MG63 (cell line): Measurements from ENCODE around the gene SUOX. TPM values are rescaled to one million over a fixed set of nuclear protein-coding genes. Genes with fewer than 3 reads are reported as not detected.
"Not testable (repeated sequence)": the region's sequence is repeated elsewhere in the genome, so short reads cannot be mapped to it uniquely, and the experiment has no call there.

ENCODE experiments used
- DNase-seq: peaks from one replicate; pipeline ENCODE4 v3.0.0-alpha.2; 2020
- H3K27me3 ChIP-seq: fragments of 250-450 bp; sonication (Bioruptor Pico); 2 replicates; pipeline ENCODE4 v1.5.1; 2020; ENCODE audit warnings: mild to moderate bottlenecking, moderate library complexity
- H3K36me3 ChIP-seq: fragments of 250-450 bp; sonication (Bioruptor Pico); 2 replicates; pipeline ENCODE4 v1.5.1; 2020; ENCODE audit warnings: mild to moderate bottlenecking, moderate library complexity
- H3K4me3 ChIP-seq: fragments of 250-450 bp; sonication (Bioruptor Pico); 2 replicates; pipeline ENCODE4 v1.5.1; 2020; ENCODE audit warnings: mild to moderate bottlenecking, moderate library complexity
- H3K9me3 ChIP-seq: fragments of 250-450 bp; sonication (Bioruptor Pico); 2 replicates; pipeline ENCODE4 v1.5.1; 2020; ENCODE audit warnings: mild to moderate bottlenecking, moderate library complexity
- total RNA-seq: library from RNA; depleted of rRNA; stranded (reverse); fragments of >200 nt; shearing (Covaris generic); gene quantifications from 2 replicates; pipeline ENCODE4 v1.2.3, GENCODE V29; 2014; ENCODE audit warnings: low replicate concordance

The SUOX gene
- total RNA-seq, 1 experiment from 2014 or later, result 9.7 TPM

DNA sequence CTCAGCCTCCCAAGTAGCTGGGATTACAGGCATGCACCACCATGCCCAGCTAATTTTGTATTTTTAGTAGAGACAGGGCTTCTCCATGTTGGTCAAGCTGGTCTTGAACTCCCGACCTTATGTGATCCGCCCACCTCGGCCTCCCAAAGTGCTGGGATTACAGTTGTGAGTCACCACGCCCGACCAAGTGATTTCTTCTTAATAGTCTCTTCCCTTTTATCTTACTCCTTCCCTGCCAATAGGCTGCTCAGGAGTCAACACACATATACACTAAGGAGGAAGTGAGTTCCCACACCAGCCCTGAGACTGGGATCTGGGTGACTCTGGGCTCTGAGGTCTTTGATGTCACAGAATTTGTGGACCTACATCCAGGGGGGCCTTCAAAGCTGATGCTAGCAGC, 6.3 kb downstream of the SUOX start:
- not testable (repeated sequence) for DNase-seq, H3K9me3 ChIP-seq, H3K27me3 ChIP-seq, H3K4me3 ChIP-seq, H3K36me3 ChIP-seq

DNA sequence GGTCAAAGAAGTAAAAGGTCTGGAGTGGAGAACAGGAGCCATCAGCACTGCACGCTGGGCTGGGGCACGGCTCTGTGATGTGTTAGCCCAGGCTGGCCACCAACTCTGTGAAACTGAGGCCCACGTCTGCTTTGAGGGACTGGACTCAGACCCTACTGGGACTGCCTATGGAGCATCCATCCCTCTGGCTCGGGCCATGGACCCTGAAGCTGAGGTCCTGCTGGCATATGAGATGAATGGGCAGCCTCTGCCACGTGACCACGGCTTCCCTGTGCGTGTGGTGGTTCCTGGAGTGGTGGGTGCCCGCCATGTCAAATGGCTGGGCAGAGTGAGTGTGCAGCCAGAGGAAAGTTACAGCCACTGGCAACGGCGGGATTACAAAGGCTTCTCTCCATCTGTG, 7.1 kb downstream of the SUOX start:
- DNase-seq, result no peak

DNA sequence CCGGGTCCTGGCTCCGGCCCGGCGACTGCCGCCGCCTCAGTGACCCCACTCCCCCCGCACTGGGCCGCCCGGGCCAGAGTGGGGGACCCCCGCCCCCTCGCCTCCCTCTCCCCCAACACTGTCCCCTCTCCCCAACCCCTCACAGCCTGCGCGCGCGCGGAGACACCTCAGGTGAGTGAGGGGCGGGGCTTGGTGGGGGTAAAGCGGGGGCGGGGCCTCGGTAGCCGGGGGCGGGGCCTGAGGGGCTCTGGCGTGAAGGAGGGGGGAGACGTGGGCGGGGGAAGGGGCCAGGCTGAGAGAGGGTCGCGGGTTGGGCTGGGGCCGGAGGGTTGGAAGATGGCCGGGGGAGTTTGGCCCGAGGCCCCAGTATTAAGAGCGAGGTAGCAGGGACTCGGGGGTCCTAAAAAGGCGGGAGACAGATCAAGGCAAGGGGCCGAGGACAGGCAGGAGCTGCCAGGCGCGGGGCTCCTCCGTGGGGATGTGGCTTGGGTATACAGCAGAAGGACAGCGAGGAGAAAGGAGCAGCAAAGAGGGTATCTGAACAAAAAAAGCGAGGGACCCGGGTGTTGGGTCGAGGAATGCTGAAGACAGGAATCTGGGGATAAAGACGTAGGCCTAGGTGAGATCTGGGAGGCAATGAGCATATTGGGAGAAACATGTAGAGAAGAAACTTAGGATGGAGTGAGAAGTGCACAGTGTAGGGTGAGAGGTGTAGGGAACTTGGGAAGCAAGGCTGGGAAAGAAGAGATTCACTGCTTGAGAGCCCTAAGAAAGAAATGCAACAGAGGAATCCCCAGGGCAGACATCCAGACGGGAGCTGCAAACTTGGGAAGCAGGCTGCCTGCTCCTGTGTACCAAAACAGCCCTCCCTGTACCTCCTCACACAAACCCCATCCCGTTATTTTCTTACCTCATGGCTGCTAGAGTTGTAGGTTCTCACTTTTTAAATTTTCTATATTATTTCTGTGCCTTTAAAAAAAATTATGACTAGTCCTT, 10.8 kb downstream of the SUOX start:
- H3K4me3 ChIP-seq, result peak overlapping the region; percentile 47
- no peaks in the 10 kb centered on the region for H3K27me3 ChIP-seq
- H3K36me3 ChIP-seq, result no peaks in the 10 kb centered on the region
- no peak for DNase-seq
- no peaks in the 10 kb centered on the region for H3K9me3 ChIP-seq

More for the DNA sequence above, 7.1 kb downstream of the SUOX start:
- Histone ChIP-seq H3K36me3 (no peaks in the 10 kb centered on the region), H3K9me3 (no peaks in the 10 kb centered on the region), H3K27me3 (no peaks in the 10 kb centered on the region), H3K4me3 (no peak overlapping the region)

DNA sequence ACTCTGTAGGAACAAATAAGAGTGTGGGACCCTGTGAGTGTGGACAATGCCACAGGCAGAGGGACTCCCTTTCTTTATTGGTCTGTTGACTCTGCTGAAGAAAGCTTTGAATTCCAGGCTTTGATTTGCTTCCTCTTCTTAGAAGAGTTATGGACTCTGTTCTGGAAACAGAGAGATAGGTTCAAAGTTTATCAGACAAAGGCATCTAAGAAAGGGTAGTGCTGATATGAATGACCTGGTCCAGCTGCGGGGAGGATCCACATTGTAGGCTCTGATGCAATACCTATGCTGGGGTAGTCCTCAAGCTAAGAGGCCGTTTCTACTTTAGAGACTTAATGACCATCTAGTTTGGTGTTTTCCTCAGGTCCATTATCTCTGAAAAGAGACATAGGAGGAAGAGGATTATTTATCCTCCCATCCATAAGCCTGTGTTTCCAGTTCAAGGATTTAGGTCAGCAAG, 13.1 kb downstream of the SUOX start:
- DNase-seq, result no peak
- no peak overlapping the region for H3K4me3 ChIP-seq
- no peaks in the 10 kb centered on the region for H3K36me3 ChIP-seq
- H3K9me3 ChIP-seq, result no peaks in the 10 kb centered on the region
- no peaks in the 10 kb centered on the region for H3K27me3 ChIP-seq

DNA sequence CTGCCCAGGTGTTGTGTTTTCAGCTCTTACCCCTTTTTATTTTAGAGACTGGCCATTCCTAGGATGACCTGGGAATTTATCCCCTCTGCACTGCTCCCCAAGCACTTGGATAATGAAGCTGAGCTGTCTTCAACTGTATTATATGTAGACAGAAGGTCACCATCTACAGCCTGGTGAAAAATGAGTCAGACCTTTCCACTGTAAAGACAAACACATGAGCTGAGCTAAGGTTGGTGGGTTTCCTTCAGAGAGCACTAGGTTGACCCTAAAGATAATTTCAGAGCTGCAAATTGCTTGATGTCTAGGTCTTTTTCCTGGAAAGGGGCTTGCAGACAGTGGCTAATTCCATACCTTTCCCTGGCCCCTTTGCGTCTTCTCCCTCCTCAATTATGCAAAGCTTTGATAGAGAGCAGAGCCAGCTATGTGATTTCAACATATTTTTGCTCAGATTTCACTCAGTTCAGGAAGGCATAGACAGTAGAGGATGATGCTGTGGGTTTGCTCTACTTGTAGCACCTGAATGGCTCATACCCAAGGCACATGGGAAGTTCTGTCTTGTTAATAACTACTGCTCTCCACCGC, 14.5 kb downstream of the SUOX start:
- no peaks in the 10 kb centered on the region for H3K9me3 ChIP-seq
- no peak overlapping the region for H3K4me3 ChIP-seq
- no peaks in the 10 kb centered on the region for H3K36me3 ChIP-seq
- no peak for DNase-seq
- no peaks in the 10 kb centered on the region for H3K27me3 ChIP-seq

DNA sequence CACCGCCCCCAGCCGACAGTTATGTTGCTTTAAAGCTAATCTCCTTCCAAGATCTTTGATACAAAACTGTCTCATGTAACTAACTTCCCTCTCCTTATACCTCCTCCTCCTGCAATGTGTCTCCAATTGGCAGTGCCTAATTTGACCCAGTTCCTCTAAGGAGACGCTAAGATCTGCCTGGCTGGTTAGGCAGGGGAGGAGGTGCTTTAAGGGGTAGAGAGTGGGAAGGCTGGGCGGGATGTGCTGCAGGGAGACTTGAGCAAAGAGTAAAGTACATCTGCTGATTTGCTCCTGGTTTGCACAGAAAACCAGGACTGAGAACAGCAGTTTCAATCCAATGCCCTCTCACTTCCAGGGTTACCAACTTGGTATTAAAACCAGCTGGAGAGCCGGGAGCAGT, 16.4 kb downstream of the SUOX start:
- H3K9me3 ChIP-seq, result no peaks in the 10 kb centered on the region
- DNase-seq, result no peak
- H3K4me3 ChIP-seq, result no peak overlapping the region
- H3K36me3 ChIP-seq, result no peaks in the 10 kb centered on the region
- no peaks in the 10 kb centered on the region for H3K27me3 ChIP-seq

DNA sequence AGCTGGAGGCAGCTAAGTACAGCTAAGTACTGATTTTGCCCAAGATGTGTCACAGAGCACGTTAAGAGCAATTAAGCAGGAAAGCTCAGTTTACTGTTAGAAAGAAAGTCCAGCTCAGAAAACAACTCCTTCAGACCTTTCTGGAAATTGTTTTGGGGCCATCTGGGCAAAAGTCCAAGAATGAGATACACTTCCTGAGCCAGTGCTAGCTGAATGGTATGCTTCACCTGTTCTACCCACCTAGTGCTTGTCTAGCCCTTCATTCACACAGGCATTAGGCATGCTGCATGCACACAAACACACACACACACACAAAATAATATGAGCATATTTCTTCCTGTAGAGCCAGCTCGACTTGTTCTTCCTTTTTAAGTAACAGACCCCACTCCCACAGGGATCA, 17.1 kb downstream of the SUOX start:
- no peaks in the 10 kb centered on the region for H3K36me3 ChIP-seq
- H3K4me3 ChIP-seq, result no peak overlapping the region
- H3K9me3 ChIP-seq, result no peaks in the 10 kb centered on the region
- no peaks in the 10 kb centered on the region for H3K27me3 ChIP-seq
- no peak for DNase-seq

DNA sequence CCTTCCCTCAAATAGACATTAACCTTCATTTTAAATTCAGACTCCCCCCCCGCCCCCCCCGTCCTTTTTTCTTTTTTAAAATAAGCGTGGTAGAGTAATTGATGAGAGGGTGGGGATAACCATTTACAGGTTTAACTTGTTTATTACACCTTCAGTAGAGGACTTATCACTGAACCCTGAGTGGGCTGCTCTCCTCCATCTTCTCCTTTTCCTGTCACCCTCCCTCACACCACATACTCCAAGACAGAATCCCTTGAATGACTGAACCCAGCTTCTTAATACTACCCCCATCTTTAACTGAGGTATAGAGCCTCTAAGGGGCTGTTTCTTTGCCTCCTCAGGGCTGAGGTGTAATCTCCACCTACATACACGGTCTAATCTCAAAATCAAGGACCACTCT, 20.1 kb downstream of the SUOX start:
- Histone ChIP-seq H3K27me3 (no peaks in the 10 kb centered on the region), H3K4me3 (no peak overlapping the region), H3K9me3 (no peaks in the 10 kb centered on the region), H3K36me3 (no peaks in the 10 kb centered on the region)
- no peak for DNase-seq

DNA sequence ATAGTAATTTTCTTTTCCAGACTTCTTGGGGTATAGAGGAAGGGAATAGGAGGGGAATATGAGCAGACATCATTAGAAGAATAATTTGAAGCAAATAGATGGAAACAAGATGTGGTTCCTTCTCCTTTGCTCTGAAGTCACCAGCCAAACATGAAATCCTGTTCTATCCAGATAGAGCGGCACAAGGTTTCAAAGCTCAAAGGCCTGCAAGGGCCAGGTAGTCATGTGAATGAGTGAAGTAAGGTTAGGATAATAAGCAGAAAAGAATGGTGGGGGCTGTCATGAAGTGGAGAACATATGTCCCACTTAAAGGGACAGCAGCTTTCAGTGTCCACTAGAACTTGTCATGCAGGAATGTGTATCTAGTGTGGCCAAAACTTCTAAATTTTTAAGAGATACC, 21.3 kb downstream of the SUOX start:
- Histone ChIP-seq H3K27me3 (no peaks in the 10 kb centered on the region), H3K9me3 (no peaks in the 10 kb centered on the region), H3K36me3 (no peaks in the 10 kb centered on the region), H3K4me3 (no peak overlapping the region)
- DNase-seq, result no peak

DNA sequence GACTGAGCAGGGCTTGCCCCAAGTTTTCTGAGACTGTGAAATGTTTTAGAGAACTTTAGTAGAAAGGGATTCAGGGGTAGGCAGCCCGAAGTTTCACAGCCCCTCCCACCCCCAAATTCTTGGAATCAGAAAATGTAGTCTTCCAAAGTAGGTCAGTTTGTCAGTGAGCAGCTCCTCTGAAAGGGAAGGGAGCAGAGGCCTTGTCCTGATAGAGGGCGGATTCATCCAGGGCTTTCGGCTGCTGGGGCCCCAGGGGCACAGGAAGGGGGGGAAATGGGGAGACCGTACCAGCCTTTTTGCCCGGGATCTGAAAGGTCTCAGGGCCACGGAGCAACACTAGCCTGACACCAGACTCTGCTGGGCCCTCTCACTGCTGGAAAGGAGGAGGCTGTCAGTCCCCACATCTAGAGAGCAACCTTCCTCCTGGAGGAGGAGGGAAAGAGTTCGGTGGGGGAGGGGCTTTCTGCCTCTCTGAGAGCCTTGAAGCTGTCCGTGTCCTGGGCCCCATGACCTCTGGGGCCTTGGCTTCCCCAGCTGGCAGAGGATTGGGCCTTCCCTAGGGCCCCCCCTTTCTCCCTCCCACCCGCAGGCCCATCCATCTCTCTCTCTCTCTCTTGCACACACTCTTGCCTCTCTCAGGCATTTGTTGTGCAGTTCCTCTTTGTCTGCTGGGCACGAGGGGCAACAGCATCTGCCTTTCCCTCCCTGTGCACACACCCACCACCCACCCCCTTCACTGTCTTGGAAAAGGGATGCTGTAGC, 23.5 kb downstream of the SUOX start, which contains the start of gene IKZF4:
IKZF4 (plus strand) TSS at position 621 of the 762 bp plus-strand sequence. CDS start 451 bp downstream, outside the sequence.
- H3K9me3 ChIP-seq, result no peaks in the 10 kb centered on the region
- no peak within 1 kb of the TSS for H3K4me3 ChIP-seq
- DNase-seq, result no peak
- H3K27me3 ChIP-seq, result no peaks in the 10 kb centered on the region
- no peaks in the 10 kb centered on the region for H3K36me3 ChIP-seq

DNA sequence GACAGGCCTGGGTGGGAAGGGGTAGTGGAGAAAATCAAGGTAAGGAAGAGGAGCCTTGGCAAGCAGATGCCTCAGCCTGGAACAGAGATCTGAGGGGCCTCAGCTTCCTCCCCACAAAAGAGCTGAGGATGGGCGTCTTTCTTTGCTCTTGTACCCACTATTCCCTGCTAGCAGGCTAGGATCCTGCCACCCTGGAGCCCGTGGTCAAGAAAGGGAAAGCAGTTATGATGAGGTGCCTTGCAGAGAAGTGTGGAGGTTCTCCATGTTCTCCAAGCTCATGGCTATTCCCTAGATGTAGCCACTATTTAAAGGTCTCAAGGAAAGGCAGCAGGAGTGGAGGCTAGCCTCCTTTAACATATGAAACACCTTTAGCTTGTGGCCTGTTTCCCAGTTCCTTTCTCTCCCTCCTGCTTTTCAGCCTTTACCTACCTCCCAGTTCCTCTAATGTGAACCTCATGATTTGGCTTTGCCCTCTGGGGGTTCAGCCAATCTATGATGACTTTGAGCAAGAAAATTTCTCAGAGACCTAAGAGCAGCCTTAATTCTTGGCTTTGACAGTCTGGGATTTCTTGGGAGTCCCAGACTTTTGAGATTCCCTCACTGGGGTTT, 24.9 kb downstream of the SUOX start:
- Histone ChIP-seq H3K36me3 (no peaks in the 10 kb centered on the region), H3K27me3 (no peaks in the 10 kb centered on the region), H3K4me3 (no peak overlapping the region), H3K9me3 (no peaks in the 10 kb centered on the region)
- no peak for DNase-seq

DNA sequence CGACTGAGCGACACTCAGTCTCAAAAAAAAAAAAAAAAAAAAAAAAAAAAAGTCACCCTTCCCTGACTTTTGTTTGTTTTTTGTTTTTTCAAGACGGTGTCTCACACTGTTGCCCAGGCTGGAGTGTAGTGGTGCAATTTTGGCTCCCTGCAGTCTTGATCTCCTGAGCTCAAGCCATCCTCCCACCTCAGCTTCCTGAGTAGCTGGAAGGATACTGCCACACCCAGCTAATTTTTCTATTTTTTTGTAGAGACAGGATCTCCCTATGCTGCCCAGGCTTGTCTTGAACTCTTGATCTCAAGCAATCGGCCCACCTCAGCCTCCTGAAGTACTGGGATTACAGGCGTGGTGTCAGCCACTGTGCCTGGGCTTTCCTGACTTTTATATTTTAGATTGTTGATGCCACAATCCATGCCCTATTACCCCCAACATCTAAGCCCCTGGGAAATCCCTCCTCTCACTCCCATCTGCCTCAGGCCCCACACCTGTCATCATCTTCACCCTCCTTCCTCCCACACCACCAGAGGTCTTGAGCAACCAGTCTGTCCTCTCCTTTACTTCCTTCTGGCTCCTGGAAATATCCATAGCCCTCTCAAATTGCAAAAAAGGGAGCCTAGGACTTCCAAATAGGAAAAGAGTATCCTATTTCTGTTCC, 31.6 kb downstream of the SUOX start:
- Histone ChIP-seq H3K27me3 (no peaks in the 10 kb centered on the region), H3K36me3 (no peaks in the 10 kb centered on the region), H3K9me3 (no peaks in the 10 kb centered on the region), H3K4me3 (no peak overlapping the region)
- no peak for DNase-seq

DNA sequence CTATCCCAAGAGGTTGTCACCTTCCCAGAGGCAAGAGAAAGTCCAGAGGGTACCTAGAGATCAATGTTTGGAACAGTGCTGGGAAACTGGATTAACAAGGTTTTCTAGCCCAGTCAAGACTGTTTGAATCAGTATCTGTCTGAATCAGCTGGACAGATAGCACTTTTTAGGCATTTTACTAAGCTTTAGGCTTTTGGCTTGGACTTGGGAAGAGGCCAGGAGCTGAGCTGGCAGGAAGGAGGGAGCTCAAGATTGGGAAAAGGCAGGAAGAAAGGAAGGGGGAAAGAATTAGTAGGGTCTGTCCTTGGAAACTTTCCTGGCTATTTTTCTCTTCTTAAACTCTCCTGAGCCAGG, 32.1 kb downstream of the SUOX start:
- Histone ChIP-seq H3K36me3 (no peaks in the 10 kb centered on the region), H3K4me3 (no peak overlapping the region), H3K9me3 (no peaks in the 10 kb centered on the region), H3K27me3 (no peaks in the 10 kb centered on the region)
- DNase-seq, result peak; percentile 70

DNA sequence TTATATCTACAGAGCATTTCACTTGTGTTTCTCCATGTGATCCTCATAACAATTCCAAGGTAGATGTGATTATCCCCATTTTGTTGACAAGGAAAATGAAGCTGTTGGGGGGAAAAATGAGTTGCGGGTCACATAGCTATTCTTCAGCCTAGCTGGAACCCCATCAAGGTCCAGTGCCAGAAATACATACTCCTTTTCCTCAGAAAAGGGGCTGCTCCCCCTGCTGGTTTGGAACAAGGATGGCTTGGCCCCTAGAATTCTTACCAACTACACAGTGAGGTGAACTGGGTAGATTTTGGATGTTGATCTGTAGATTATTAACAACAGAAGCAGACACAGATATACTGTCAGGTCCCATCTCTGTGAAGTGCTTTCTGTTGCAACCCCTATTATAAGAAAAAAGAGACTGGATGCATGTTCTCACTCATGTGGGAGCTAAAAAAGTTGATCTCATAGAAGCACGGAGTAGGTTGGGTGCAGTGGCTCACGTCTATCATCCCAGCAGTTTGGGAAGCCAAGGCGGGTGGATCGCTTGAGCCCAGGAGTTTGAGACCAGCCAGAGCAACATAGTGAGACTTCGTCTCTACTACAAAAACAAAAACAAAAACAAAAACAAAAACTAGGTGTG, 32.7 kb downstream of the SUOX start:
- no peaks in the 10 kb centered on the region for H3K9me3 ChIP-seq
- no peaks in the 10 kb centered on the region for H3K36me3 ChIP-seq
- no peak overlapping the region for H3K4me3 ChIP-seq
- DNase-seq, result peak; percentile 43
- H3K27me3 ChIP-seq, result no peaks in the 10 kb centered on the region

DNA sequence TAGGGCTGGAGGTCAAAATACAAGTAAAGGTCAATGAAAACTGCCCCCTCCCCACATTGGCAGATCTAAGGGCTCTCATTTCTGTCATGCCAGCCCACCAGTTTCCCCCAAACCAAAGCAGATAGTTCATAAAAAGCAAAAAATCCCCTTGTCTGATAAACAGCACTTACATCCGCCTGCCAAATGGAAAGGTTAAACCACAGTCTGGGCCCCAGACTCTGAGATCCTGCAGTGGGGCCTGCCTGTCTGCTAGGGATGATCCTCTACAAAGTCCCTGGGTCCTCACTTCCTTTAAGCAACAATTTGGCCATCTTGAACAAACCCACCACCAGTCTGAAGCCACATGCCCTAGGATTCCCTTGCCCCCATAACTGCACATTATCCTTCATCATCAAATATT, 34.9 kb downstream of the SUOX start:
- H3K27me3 ChIP-seq, result no peaks in the 10 kb centered on the region
- DNase-seq, result no peak
- no peak overlapping the region for H3K4me3 ChIP-seq
- H3K9me3 ChIP-seq, result no peaks in the 10 kb centered on the region
- H3K36me3 ChIP-seq, result no peaks in the 10 kb centered on the region
